Measurements from ENCODE around the gene TBC1D8.
A peak's percentile ranks its signal among the peaks of the same experiment; 100 is the strongest.

Gene TBC1D8

DNA sequence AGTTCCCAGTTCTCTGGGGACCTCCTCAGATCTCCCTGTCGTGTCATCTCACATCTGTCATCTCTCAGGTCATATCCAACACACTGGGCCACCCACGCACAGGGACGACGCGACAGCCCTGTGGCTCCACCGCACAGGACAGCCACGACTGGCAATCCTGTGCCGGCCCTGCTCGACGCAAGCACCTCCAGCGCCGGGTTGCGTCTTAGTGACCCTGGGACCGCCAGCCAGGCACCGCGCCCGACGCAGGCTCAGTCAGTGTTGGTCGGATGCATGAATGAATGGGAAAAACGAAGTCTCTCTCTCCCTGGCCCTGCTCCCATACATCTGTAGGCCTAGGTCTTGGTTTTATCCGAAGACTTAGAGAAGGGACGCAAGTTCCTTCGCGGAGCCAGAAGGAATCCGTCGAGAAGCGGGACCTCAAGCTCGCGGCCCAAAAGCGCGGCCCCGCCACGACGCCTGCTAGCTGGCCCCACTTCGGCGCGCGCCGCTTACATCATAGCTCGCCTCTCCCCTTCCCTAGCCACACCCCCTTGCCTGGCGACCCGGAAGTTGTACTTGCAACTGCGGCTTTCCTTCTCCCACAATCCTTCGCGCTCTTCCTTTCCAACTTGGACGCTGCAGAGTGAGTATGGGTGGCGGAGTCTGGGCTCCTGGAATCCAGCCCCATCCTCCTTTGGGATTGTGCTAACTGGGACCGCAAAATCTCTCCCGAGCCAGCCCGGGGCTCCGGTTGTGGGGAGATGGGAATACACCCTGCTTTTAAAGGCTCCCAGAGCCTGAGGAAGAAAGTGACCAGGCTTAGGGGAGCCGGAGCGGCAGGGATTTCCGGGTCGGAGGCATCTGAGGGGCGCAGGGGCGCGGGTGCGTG is 149.3 kb downstream of the TBC1D8 start, which contains the start of gene RPL31:
Gene RPL31, plus strand, starts transcription at position 599 of the 871 bp plus-strand sequence. CDS start 413 bp downstream, outside the sequence.
- Histone ChIP-seq H3K4me1 (ENCODE audit: control insufficient read depth in 1 of 2, insufficient read depth in 2 of 2, low read length in 2 of 2) (peaks cover 0 to 21% of the 10 kb centered on the region in 2 donors), H3K27me3 (ENCODE audit: low read depth, low read length) (no peaks in the 10 kb centered on the region), H3K4me3 (ENCODE audit: low read depth in 1 of 2, low read length in 2 of 2) (peak within 1 kb of the TSS; percentile 85 to 89), H3K36me3 (ENCODE audit: control insufficient read depth in 1 of 2, insufficient read depth in 2 of 2, low read length in 2 of 2) (peaks cover 30 to 33% of the 10 kb centered on the region in 2 donors), H3K27ac (ENCODE audit: low read length) (peak within 1 kb of the TSS; percentile 89), H3K9me3 (ENCODE audit: control insufficient read depth in 1 of 2, low read length in 2 of 2) (no peaks in the 10 kb centered on the region)

DNA sequence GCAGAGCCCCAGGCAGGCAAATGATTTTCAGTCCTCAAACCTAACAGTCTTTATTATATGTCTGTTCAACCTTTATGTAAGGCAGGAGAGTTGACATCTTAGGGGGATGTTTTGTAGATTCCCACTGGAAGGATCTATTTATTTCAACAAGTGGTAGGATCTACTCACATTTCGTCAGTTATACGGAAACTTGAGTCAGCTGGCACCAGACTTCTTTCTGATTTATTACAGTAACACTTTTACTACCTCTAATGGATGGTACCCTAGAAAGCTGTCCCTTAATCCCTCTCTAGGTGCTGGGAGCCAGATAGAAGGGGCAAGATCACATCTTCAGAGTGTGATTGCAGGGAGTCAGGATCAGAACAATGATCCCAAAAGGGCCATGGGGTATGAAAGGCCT is 151.2 kb downstream of the TBC1D8 start:
- Histone ChIP-seq H3K9me3 (ENCODE audit: control insufficient read depth in 1 of 2, low read length in 2 of 2) (no peaks in the 10 kb centered on the region), H3K27me3 (ENCODE audit: low read depth, low read length) (no peaks in the 10 kb centered on the region), H3K4me1 (ENCODE audit: control insufficient read depth in 1 of 2, insufficient read depth in 2 of 2, low read length in 2 of 2) (peaks cover 0 to 21% of the 10 kb centered on the region in 2 donors), H3K27ac (ENCODE audit: low read length) (no peak overlapping the region), H3K4me3 (ENCODE audit: low read depth in 1 of 2, low read length in 2 of 2) (no peak overlapping the region), H3K36me3 (ENCODE audit: control insufficient read depth in 1 of 2, insufficient read depth in 2 of 2, low read length in 2 of 2) (peaks cover 19 to 24% of the 10 kb centered on the region in 2 donors)

DNA sequence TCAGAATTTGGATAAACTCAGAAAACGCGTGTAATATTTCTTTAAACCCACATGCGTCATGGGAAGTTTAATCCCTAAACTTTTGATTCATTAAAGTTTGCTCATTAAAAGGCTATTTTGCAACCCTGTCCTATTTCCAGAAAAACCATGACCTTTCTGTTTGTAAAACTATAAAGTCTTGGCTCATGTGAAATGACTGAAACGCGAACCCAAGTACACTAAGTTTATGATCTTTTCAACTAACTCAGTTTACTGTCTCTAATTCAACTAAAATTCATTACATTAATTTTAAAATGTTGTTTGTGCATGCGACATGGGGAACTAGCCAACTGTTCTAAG is 153.0 kb downstream of the TBC1D8 start:
- Histone ChIP-seq H3K27me3 (ENCODE audit: low read depth, low read length) (no peaks in the 10 kb centered on the region), H3K27ac (ENCODE audit: low read length) (no peak overlapping the region), H3K4me1 (ENCODE audit: control insufficient read depth in 1 of 2, insufficient read depth in 2 of 2, low read length in 2 of 2) (peaks cover 0 to 3% of the 10 kb centered on the region in 2 donors), H3K9me3 (ENCODE audit: control insufficient read depth in 1 of 2, low read length in 2 of 2) (no peaks in the 10 kb centered on the region), H3K36me3 (ENCODE audit: control insufficient read depth in 1 of 2, insufficient read depth in 2 of 2, low read length in 2 of 2) (peaks cover 7 to 24% of the 10 kb centered on the region in 2 donors), H3K4me3 (ENCODE audit: low read depth in 1 of 2, low read length in 2 of 2) (no peak overlapping the region)

DNA sequence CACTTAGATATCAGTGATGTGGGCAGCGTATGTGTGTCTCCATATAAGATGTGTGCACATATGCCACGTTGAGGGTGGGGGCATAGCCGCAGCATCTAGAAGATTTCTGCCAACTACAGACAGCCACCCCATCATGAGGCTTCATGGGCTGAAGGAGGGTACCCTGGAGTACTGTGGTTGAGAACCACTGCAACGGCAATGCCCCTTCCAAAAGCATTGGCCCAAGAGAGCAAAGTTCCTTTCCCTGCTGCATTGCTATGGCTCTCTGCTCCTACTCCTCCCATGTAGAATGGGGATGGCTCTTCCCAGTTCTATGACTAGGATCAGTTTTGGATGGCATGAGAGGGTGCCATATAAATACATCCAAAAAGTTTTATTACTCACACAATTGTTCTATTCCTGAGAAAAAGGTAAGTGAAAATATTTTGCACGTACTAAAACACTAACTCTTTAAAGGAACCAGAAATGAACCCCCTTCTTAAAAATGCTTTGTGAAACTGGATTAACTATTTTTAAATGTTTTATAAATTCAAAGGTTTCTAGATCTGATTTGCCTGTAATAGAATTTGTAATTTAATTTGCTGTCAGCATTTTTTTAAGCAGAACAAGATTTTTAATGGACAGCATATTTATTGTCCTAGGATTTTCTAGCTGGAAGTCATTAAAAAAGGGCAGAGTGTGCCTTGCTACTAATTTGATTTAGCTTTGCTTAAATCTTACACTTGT is 153.5 kb downstream of the TBC1D8 start:
- H3K4me3 ChIP-seq (ENCODE audit: low read depth in 1 of 2, low read length in 2 of 2) = no peak overlapping the region
- no peaks in the 10 kb centered on the region for H3K9me3 ChIP-seq (ENCODE audit: control insufficient read depth in 1 of 2, low read length in 2 of 2)
- H3K27me3 ChIP-seq (ENCODE audit: low read depth, low read length) = no peaks in the 10 kb centered on the region
- H3K36me3 ChIP-seq (ENCODE audit: control insufficient read depth in 1 of 2, insufficient read depth in 2 of 2, low read length in 2 of 2) = peaks cover 7 to 24% of the 10 kb centered on the region in 2 donors
- no peaks in the 10 kb centered on the region for H3K4me1 ChIP-seq (ENCODE audit: control insufficient read depth in 1 of 2, insufficient read depth in 2 of 2, low read length in 2 of 2)
- H3K27ac ChIP-seq (ENCODE audit: low read length) = no peak overlapping the region

DNA sequence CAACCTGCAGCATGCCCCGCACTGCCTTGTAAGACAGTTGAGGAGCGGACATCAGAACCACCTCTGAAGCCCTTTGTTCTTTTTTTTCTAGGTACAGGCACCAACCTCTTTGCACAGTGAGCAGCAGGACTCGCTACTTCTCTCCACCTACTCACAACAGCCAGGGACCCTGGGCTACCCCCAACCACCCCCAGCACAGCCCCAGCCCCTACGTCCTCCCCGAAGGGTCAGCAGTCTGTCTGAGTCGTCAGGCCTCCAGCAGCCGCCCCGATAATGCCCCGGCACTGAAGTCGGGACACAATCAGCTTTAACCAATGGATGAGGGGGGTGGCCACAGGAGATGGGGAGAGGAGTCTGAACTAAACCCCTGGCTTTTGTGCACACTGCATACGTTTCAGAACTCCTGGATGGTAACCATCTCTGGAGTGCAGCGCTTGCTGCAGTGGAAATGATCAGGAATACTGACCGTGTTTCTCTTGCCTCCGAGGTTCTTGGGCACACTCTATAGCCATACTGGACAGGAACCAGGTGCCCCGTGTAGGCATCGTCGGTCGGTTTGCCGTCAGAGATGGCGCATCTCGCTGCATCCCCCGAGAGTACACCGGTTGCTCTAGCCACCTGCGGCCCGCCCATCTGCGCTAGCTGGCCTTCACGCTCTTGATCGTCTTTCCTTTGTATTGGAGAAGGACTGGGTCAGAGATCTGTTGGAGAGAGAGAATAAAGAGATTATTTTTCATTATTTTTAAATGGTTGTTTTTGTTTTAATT is 155.7 kb downstream of the TBC1D8 start:
- Histone ChIP-seq H3K4me1 (ENCODE audit: control insufficient read depth in 1 of 2, insufficient read depth in 2 of 2, low read length in 2 of 2) (no peaks in the 10 kb centered on the region), H3K4me3 (ENCODE audit: low read depth in 1 of 2, low read length in 2 of 2) (no peak overlapping the region), H3K27ac (ENCODE audit: low read length) (no peak overlapping the region), H3K36me3 (ENCODE audit: control insufficient read depth in 1 of 2, insufficient read depth in 2 of 2, low read length in 2 of 2) (peaks cover 7 to 30% of the 10 kb centered on the region in 2 donors), H3K9me3 (ENCODE audit: control insufficient read depth in 1 of 2, low read length in 2 of 2) (no peaks in the 10 kb centered on the region), H3K27me3 (ENCODE audit: low read depth, low read length) (no peaks in the 10 kb centered on the region)

DNA sequence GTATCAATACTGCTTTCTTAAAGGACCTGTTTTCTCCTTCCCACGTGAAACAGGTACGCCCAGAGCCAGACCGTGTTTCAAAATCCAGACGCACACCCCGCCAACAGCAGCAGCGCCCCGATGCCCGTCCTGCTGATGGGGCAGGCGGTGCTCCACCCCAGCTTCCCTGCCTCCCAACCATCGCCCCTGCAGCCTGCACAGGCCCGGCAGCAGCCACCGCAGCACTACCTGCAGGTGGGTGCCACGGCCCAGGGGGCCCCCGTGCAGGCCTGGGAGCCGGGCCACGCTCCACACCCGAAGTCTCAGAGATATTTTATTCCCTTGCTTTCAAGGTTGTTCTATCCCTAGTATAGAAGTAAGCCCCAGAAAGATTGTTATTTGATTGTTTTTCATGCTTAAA is 157.9 kb downstream of the TBC1D8 start:
- H3K9me3 ChIP-seq (ENCODE audit: control insufficient read depth in 1 of 2, low read length in 2 of 2) = no peaks in the 10 kb centered on the region
- no peaks in the 10 kb centered on the region for H3K4me1 ChIP-seq (ENCODE audit: control insufficient read depth in 1 of 2, insufficient read depth in 2 of 2, low read length in 2 of 2)
- H3K36me3 ChIP-seq (ENCODE audit: control insufficient read depth in 1 of 2, insufficient read depth in 2 of 2, low read length in 2 of 2) = peaks cover 8 to 30% of the 10 kb centered on the region in 2 donors
- H3K27me3 ChIP-seq (ENCODE audit: low read depth, low read length) = no peaks in the 10 kb centered on the region
- H3K27ac ChIP-seq (ENCODE audit: low read length) = no peak overlapping the region
- H3K4me3 ChIP-seq (ENCODE audit: low read depth in 1 of 2, low read length in 2 of 2) = no peak overlapping the region

DNA sequence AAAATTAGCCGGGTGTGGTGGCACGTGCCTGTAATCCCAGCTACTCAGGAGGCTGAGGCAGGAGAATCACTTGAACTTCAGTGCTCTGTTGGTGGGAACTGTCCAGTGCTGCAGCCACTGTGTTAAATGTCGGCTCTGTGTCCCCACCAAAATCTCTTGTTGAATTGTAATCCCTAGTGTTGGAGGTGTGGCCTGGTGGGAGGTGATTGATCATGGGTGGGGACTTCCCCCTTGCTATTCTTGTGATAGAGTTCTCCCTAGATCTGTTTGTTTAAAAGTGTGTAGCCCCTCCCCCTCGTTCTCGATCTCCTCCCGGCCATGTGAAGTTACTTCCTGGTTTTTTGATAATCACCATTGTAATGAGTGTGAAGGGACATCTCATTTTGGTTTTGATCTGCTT is 158.9 kb downstream of the TBC1D8 start:
- Histone ChIP-seq H3K36me3 (ENCODE audit: control insufficient read depth in 1 of 2, insufficient read depth in 2 of 2, low read length in 2 of 2) (peaks cover 15 to 30% of the 10 kb centered on the region in 2 donors), H3K9me3 (ENCODE audit: control insufficient read depth in 1 of 2, low read length in 2 of 2) (no peaks in the 10 kb centered on the region), H3K4me3 (ENCODE audit: low read depth in 1 of 2, low read length in 2 of 2) (no peak overlapping the region), H3K27ac (ENCODE audit: low read length) (no peak overlapping the region), H3K27me3 (ENCODE audit: low read depth, low read length) (no peaks in the 10 kb centered on the region), H3K4me1 (ENCODE audit: control insufficient read depth in 1 of 2, insufficient read depth in 2 of 2, low read length in 2 of 2) (no peaks in the 10 kb centered on the region)

DNA sequence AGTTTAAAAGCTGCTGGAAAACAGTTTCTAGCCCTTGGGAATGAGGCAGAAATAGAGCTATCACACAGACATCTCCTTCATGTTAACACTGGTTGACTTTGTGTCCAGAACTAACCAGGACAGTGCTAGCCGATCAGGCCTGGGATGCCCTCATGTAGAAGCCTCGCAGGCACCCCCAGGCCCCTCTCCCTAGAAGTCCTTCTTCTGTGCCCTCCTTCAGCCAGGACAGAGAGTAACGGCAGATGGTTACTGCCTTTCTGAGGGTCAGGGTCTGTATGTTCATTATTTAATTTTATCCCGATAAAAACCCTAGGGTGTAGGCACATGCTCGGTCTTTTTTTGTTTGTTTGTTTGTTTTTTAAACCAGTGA is 159.8 kb downstream of the TBC1D8 start:
- peaks cover 15 to 30% of the 10 kb centered on the region in 2 donors for H3K36me3 ChIP-seq (ENCODE audit: control insufficient read depth in 1 of 2, insufficient read depth in 2 of 2, low read length in 2 of 2)

DNA sequence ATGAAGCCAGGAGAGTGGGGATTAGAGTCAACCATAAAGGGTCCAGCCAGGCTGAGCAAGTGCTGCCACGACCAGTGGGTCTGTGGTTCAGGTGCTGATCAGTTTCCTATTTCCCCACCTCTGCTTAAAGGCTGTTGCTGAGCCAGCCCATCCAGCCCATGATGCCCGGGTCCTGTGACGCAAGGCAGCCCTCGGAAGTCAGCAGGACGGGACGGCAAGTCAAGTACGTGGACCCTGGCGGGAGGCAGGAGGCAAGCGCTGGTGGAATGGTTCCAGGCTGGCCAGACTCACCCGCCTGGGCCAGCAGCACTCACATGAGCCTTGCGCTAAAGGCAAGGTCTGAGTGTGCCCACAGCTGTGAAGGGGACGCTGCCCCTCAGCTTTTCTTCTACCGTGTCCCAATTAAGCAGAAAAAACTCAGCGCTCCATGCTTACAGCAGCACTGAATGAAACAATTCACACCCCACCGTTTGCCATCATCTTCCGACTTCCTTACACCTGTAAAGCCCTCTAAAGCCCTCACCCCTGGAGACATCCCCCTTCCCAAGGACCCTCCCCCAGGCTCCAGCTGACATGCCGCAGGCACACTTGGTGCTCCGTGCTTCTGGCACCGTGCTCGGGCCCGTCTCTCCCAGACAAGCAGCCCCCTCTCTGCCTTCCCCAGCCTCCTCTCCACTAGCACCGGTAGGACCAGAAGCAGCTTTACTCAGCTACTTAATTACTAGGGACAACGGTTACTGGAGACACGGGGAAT is 160.4 kb downstream of the TBC1D8 start:
- Histone ChIP-seq H3K9me3 (ENCODE audit: control insufficient read depth in 1 of 2, low read length in 2 of 2) (no peaks in the 10 kb centered on the region), H3K4me1 (ENCODE audit: control insufficient read depth in 1 of 2, insufficient read depth in 2 of 2, low read length in 2 of 2) (no peaks in the 10 kb centered on the region), H3K36me3 (ENCODE audit: control insufficient read depth in 1 of 2, insufficient read depth in 2 of 2, low read length in 2 of 2) (peaks cover 14 to 25% of the 10 kb centered on the region in 2 donors), H3K27me3 (ENCODE audit: low read depth, low read length) (no peaks in the 10 kb centered on the region), H3K4me3 (ENCODE audit: low read depth in 1 of 2, low read length in 2 of 2) (no peak overlapping the region), H3K27ac (ENCODE audit: low read length) (no peak overlapping the region)

More for the DNA sequence above, 159.8 kb downstream of the TBC1D8 start:
- Histone ChIP-seq H3K4me1 (ENCODE audit: control insufficient read depth in 1 of 2, insufficient read depth in 2 of 2, low read length in 2 of 2) (no peaks in the 10 kb centered on the region), H3K4me3 (ENCODE audit: low read depth in 1 of 2, low read length in 2 of 2) (no peak overlapping the region), H3K27me3 (ENCODE audit: low read depth, low read length) (no peaks in the 10 kb centered on the region), H3K27ac (ENCODE audit: low read length) (no peak overlapping the region), H3K9me3 (ENCODE audit: control insufficient read depth in 1 of 2, low read length in 2 of 2) (no peaks in the 10 kb centered on the region)

DNA sequence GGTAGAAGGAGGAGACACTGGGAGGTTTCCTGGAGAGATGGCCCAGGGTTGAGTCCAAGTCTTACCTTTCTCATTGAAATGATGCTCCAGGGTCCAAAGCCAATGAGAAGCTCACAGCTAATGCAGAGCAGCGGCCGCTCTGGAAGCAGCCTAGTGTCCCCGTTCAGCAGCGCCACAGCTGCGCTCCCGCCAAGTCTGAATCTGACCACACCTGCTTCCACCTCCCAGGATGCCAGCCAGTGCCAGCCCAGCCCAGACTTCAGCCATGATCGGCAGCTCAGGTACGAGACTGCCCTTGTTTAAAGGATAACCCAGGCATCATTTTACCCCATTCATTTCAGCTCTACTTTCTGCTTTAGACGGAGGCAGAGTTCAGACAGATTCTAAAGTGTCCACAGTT is 161.0 kb downstream of the TBC1D8 start:
- Histone ChIP-seq H3K27me3 (ENCODE audit: low read depth, low read length) (no peaks in the 10 kb centered on the region), H3K4me3 (ENCODE audit: low read depth in 1 of 2, low read length in 2 of 2) (no peak overlapping the region), H3K27ac (ENCODE audit: low read length) (no peak overlapping the region), H3K9me3 (ENCODE audit: control insufficient read depth in 1 of 2, low read length in 2 of 2) (no peaks in the 10 kb centered on the region), H3K36me3 (ENCODE audit: control insufficient read depth in 1 of 2, insufficient read depth in 2 of 2, low read length in 2 of 2) (peaks cover 12 to 18% of the 10 kb centered on the region in 2 donors), H3K4me1 (ENCODE audit: control insufficient read depth in 1 of 2, insufficient read depth in 2 of 2, low read length in 2 of 2) (no peaks in the 10 kb centered on the region)
